AG09319 (cell line): Measurements from ENCODE around the gene IFNGR1.
"Not testable (repeated sequence)": the region's sequence is repeated elsewhere in the genome, so short reads cannot be mapped to it uniquely, and the experiment has no call there.

Experiments used
- DNase-seq: peaks from one replicate; pipeline ENCODE4 v3.0.0-alpha.2; 2010; ENCODE audit warnings: low read depth; ENCODE audit errors: extremely low read depth
- TF ChIP-seq, protein P1 (sequence below): IDR thresholded peaks from 2 replicates; pipeline ENCODE4 v1.5.1; 2011; ENCODE audit warnings: low read depth, mild to moderate bottlenecking, inconsistent platforms, low read length, moderate library complexity

The IFNGR1 gene

DNA sequence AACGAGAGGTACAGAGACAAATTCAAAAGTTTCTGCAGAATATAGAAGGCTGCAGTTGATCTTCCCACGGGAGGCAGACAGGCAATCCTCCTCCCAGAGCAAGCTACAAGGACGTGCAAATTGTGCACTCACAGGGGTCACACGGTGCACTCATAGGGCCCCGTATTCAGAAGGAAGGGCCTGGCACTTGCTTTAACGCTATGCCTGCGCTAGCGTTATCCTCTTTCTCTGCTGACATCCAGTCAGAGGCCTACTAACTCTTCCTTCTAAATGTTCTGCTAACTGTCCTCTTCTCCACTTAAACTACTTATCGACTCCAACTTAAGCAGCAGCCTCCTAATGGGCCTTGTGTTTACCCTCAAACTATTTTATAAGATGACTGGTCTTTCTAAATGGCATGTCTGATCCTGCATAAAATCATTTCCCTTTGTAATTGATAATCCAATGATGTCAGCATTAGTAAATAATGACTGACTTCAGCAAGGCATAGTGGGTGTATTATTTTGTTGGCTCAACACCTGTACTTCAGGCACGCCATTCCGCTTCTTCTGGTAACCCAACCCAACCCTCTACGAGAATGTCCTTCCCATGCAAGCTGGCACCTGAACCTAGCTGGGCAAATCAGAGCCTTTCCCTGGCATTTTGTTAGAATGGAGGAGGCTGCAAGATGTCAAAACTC is 2.2 kb downstream of the IFNGR1 start:
- TF ChIP-seq, protein P1, sequence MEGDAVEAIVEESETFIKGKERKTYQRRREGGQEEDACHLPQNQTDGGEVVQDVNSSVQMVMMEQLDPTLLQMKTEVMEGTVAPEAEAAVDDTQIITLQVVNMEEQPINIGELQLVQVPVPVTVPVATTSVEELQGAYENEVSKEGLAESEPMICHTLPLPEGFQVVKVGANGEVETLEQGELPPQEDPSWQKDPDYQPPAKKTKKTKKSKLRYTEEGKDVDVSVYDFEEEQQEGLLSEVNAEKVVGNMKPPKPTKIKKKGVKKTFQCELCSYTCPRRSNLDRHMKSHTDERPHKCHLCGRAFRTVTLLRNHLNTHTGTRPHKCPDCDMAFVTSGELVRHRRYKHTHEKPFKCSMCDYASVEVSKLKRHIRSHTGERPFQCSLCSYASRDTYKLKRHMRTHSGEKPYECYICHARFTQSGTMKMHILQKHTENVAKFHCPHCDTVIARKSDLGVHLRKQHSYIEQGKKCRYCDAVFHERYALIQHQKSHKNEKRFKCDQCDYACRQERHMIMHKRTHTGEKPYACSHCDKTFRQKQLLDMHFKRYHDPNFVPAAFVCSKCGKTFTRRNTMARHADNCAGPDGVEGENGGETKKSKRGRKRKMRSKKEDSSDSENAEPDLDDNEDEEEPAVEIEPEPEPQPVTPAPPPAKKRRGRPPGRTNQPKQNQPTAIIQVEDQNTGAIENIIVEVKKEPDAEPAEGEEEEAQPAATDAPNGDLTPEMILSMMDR, result no peak
- DNase-seq, result no peak

DNA sequence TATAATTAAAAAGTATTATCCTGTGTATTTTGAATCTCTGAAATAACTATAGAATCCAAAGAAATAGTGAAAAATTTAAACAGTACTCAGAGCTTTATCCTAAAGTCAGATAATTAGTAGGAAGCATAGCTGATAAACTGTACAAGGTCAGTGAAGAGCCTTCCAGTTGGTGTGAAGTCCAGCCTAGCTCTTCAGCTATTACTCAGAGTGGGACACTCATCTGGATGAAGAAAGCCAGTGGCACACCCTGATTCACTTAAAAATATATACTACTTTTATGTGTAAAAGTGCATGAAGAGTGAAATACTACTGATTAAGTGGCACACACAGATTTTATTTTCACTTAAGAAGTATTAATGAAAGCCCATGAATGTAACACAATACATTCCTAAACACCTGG is 3.1 kb downstream of the IFNGR1 start:
- TF ChIP-seq, protein P1, result no peak
- no peak for DNase-seq

DNA sequence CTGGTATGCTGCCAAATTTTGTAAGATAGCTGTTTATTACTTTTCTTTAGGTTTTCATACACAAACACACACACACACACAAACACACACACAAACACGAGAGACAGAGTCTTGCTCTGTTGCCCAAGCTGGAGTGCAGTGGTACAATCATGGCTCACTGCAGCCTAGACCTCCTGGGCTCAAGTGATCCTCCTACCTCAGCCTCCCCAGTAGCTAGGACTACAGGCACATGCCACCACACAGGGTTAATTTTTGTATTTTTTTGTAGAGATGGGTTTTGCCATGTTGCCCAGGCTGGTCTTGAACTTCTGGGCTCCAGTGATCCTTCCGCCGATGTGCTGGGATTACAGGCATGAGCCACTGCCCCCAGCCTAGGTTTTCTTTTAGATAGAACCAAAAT is 3.6 kb downstream of the IFNGR1 start:
- DNase-seq, result not testable (repeated sequence)

DNA sequence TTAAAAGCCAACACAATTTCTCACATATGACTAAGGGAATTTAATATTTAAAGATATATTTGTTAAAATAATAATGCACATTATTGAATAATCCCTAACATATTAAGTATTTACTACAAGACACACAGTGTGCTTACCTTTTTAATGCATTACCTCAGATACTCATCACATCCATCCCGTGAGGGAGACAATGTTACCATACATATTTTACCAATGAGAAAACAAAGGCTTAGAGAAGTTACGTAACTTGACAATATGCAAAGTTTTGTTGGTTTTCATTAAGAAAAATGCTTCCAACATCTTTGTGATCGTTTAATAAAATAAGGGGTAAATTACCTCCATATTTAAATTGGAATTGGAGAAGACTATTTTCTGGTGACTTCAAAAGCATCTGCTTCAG is 4.3 kb downstream of the IFNGR1 start:
- DNase-seq, result no peak
- TF ChIP-seq, protein P1, result no peak

DNA sequence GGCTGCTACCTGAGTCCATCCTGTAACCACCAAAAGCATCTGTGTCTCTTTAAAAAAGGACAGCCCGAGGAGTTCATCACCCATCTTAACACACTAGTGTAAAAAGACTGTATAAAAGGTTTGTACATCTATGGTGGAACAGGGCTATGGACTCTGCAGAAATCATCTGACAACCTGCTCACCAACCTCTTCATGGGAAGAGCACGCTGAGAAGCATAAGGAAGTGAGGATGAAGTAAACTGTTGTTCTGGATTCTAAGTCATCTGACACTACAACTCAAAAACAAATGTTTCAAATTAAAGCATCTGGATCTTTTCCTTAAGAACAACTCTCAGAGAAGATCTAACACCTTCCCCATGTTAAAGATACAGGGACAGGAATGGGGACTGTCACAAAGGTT is 5.4 kb downstream of the IFNGR1 start:
- no peak for DNase-seq
- TF ChIP-seq, protein P1, result no peak

DNA sequence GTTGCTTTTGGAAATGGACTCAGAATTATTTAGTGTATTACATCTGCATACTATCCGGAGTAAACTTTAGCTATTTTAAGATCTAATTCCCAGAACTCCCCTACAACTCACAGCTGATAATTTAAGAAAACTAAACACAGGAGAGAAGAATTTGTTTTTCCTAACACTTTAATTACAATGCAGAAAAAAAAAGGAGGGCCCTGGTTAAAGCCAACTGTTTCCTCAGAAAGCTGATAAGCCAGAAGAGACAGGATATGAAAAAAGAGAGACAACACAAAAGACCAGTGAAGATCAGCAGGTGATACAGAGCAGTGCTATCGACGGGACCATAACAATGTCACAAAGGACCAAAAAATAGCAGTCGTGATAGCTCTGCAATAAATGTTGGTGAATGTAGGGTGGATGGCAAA is 5.8 kb downstream of the IFNGR1 start:
- TF ChIP-seq, protein P1, result no peak

DNA sequence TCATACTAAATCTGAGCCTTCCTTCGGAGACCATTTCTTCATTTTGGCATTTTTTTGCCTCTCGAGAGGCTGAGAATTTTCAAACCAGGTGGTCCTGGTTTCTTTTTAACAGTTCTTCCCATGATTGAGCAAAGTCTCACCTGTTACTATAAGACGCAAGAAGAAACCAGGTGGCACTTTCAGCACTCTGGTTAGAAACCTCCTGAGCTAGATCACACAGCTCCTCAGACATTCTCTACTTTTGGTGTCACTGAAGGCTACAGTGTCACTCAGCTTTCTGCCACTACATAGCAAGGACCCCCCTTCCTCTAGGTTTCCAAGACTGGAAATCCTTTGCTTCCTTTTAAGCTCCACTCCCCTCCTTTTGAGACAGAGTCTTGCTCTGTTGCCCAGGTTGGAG is 7.3 kb downstream of the IFNGR1 start:
- TF ChIP-seq, protein P1, result no peak
- DNase-seq, result no peak

More for the DNA sequence above, 5.8 kb downstream of the IFNGR1 start:
- no peak for DNase-seq

DNA sequence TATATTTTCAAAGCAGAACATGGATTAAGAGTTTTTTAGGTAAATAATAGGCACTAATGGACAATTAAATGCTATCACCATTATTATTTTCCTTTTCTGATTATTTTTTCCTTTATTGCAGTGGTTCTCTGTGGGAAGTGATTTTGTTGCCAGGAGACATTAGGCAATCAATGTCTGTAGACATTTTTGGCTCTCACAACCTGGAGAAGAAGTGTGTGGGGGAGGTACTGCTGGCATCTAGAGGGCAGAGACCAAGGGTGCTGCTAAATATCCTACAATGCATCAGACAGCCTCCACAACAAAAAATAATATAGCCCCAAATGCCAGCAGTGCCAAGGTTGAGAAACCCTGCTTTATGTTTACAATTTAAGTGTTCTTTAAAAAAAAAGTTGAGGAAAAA is 8.3 kb downstream of the IFNGR1 start:
- TF ChIP-seq, protein P1, result no peak
- no peak for DNase-seq
